DND-41 (cell line): ENCODE results near the gene FOXN3.

Experiments
- ATAC-seq: fragments of 200-7000 bp; cut with Tn5 transposase; 3 replicates; pipeline ENCODE4 v1.9.1; 2021; ENCODE audit warnings: low read depth; ENCODE audit not compliant: insufficient read depth
- DNase-seq: peaks from one replicate; pipeline ENCODE4 v3.0.0-alpha.2; 2020
- H2AFZ ChIP-seq: 2 replicates; pipeline ENCODE4 v1.6.0; 2012; ENCODE audit warnings: low read depth, low read length
- H3K27ac ChIP-seq: 2 replicates; pipeline ENCODE4 v1.5.1; 2012; ENCODE audit warnings: low read length, inconsistent platforms
- H3K27me3 ChIP-seq: fragments of 200-600 bp; sonication (generic); 2 replicates; pipeline ENCODE4 v1.6.0; 2012; ENCODE audit warnings: low read length, mild to moderate bottlenecking, inconsistent platforms; ENCODE audit not compliant: insufficient read depth, poor library complexity
- H3K36me3 ChIP-seq: 2 replicates; pipeline ENCODE4 v1.5.1; 2012; ENCODE audit warnings: low read length, inconsistent platforms; ENCODE audit not compliant: insufficient read depth
- H3K4me1 ChIP-seq: 2 replicates; pipeline ENCODE4 v1.5.1; 2012; ENCODE audit warnings: mild to moderate bottlenecking, low read length; ENCODE audit not compliant: insufficient read depth
- H3K4me2 ChIP-seq: 2 replicates; pipeline ENCODE4 v1.6.0; 2012; ENCODE audit warnings: mild to moderate bottlenecking, moderate library complexity, low read length, inconsistent platforms; ENCODE audit not compliant: insufficient read depth
- H3K4me3 ChIP-seq, 2 experiments: fragments of 200-600 bp in 1 of 2; shearing (Covaris generic) in 1 of 2; 2 replicates each; pipeline ENCODE4 v1.5.1; 2012 to 2016; ENCODE audit warnings: inconsistent platforms in 2 of 2, low read length in 2 of 2, mild to moderate bottlenecking in 2 of 2, low read depth in 1 of 2, moderate library complexity in 1 of 2
- H3K79me2 ChIP-seq: 2 replicates; pipeline ENCODE4 v1.6.0; 2012; ENCODE audit warnings: low read length, inconsistent platforms; ENCODE audit not compliant: insufficient read depth
- H3K9ac ChIP-seq: 2 replicates; pipeline ENCODE4 v1.6.0; 2012; ENCODE audit warnings: low read depth, mild to moderate bottlenecking, inconsistent platforms, low read length, moderate library complexity
- H3K9me3 ChIP-seq: 2 replicates; pipeline ENCODE4 v1.5.1; 2012; ENCODE audit warnings: low read length, moderate library complexity, mild to moderate bottlenecking, inconsistent platforms; ENCODE audit not compliant: insufficient read depth, severe bottlenecking
- H4K20me1 ChIP-seq: 2 replicates; pipeline ENCODE4 v1.6.0; 2012; ENCODE audit warnings: low read length; ENCODE audit not compliant: insufficient read depth
- CTCF ChIP-seq: IDR thresholded peaks from 2 replicates; pipeline ENCODE4 v1.5.1; 2012; ENCODE audit warnings: borderline replicate concordance, low read length, moderate library complexity, mild to moderate bottlenecking; ENCODE audit not compliant: poor library complexity, severe bottlenecking; ENCODE audit errors: extremely low read depth
- EZH2 ChIP-seq: IDR thresholded peaks from 3 replicates; pipeline ENCODE4 v1.6.1; 2012; ENCODE audit warnings: borderline replicate concordance, low read depth, mild to moderate bottlenecking, moderate library complexity, low read length, inconsistent platforms; ENCODE audit not compliant: severe bottlenecking

FOXN3 gene

GRCh38 chr14:89256283-89256682 lies 160.8 kb downstream of the FOXN3 start:
- Histone ChIP-seq H3K4me3 (no peak overlapping the region), H3K9ac (no peak overlapping the region), H3K4me1 (0 out of 2 replicates have a peak, but pooled peaks cover under 1% of the 10 kb centered on the region), H3K79me2 (peaks cover 93% of the 10 kb centered on the region), H3K27me3 (no peaks in the 10 kb centered on the region), H3K9me3 (no peaks in the 10 kb centered on the region), H4K20me1 (peaks cover 24% of the 10 kb centered on the region; the same call in 1 of the 2 replicates), H3K4me2 (no peak overlapping the region), H2AFZ (no peak overlapping the region), H3K27ac (no peak overlapping the region), H3K36me3 (peaks cover 15% of the 10 kb centered on the region)
- no peak for DNase-seq
- ATAC-seq = no peak
- no peak for TF ChIP-seq EZH2
- TF ChIP-seq CTCF = no peak

- DNase-seq = no peak
- ATAC-seq = no peak
- Histone ChIP-seq H3K27ac (no peak overlapping the region), H3K79me2 (peaks cover 93% of the 10 kb centered on the region), H2AFZ (no peak overlapping the region), H4K20me1 (peaks cover 23% of the 10 kb centered on the region; the same call in 1 of the 2 replicates), H3K9ac (no peak overlapping the region), H3K4me2 (no peak overlapping the region), H3K4me1 (peaks cover 5% of the 10 kb centered on the region; the same call in 1 of the 2 replicates), H3K27me3 (no peaks in the 10 kb centered on the region), H3K9me3 (no peaks in the 10 kb centered on the region), H3K4me3 (no peak overlapping the region), H3K36me3 (peaks cover 12% of the 10 kb centered on the region)
- no peak for TF ChIP-seq EZH2
- TF ChIP-seq CTCF = no peak
Measured at GRCh38 chr14:89255852-89256251, 161.2 kb downstream of the FOXN3 start.

- H3K9ac ChIP-seq = no peak overlapping the region
- H2AFZ ChIP-seq = no peak overlapping the region
- H3K79me2 ChIP-seq = peaks cover 94% of the 10 kb centered on the region
- H3K9me3 ChIP-seq = no peaks in the 10 kb centered on the region
- H4K20me1 ChIP-seq = peaks cover 22% of the 10 kb centered on the region; the same call in 1 of the 2 replicates
- no peak overlapping the region for H3K27ac ChIP-seq
- H3K27me3 ChIP-seq = no peaks in the 10 kb centered on the region
- DNase-seq (no peak), ATAC-seq (no peak)
- H3K4me1 ChIP-seq = peaks cover 10% of the 10 kb centered on the region; the same call in 1 of the 2 replicates
- peaks cover 10% of the 10 kb centered on the region for H3K36me3 ChIP-seq
- H3K4me3 ChIP-seq = no peak overlapping the region
- TF ChIP-seq CTCF = no peak
- no peak for TF ChIP-seq EZH2
- no peak overlapping the region for H3K4me2 ChIP-seq
Measured at GRCh38 chr14:89255012-89255411, 162.0 kb downstream of the FOXN3 start.
